Liver (tissue), 9 donors: Measurements from ENCODE around the gene NAV2. TPM values are rescaled to one million over a fixed set of nuclear protein-coding genes. Genes with fewer than 3 reads are reported as not detected.
"Not testable (repeated sequence)": the region's sequence is repeated elsewhere in the genome, so short reads cannot be mapped to it uniquely, and the experiment has no call there.

Experiments used
- DNase-seq: peaks from one replicate; pipeline ENCODE4 v3.0.0-alpha.2; 2017; ENCODE audit warnings: low spot score
- H3K27ac ChIP-seq, 2 donors: one replicate each; pipeline ENCODE4 v1.7.0; 2013; ENCODE audit warnings: inconsistent platforms in 2 of 2, low read length in 2 of 2, control low read depth in 1 of 2, low read depth in 1 of 2, mild to moderate bottlenecking in 1 of 2
- H3K27me3 ChIP-seq, 4 donors: one replicate each; pipeline versions ENCODE4 v1.6.1 to v1.7.0; 2013; ENCODE audit warnings: low read length in 3 of 4, inconsistent platforms in 1 of 4, mild to moderate bottlenecking in 1 of 4, moderate library complexity in 1 of 4; ENCODE audit not compliant: control insufficient read depth in 4 of 4, insufficient read depth in 4 of 4
- H3K36me3 ChIP-seq, 4 donors: one replicate each; pipeline versions ENCODE4 v1.6.1 to v1.7.0; 2013; ENCODE audit warnings: low read length in 3 of 4, mild to moderate bottlenecking in 3 of 4, low read depth in 1 of 4, moderate library complexity in 1 of 4; ENCODE audit not compliant: control insufficient read depth in 4 of 4, insufficient read depth in 3 of 4
- H3K4me1 ChIP-seq, 4 donors: one replicate each; pipeline versions ENCODE4 v1.6.1 to v1.7.0; 2013; ENCODE audit warnings: low read length in 3 of 4, mild to moderate bottlenecking in 3 of 4, moderate library complexity in 1 of 4; ENCODE audit not compliant: control insufficient read depth in 4 of 4, insufficient read depth in 4 of 4
- H3K4me3 ChIP-seq, 3 donors: one replicate each; pipeline versions ENCODE4 v1.6.1 to v1.7.0; 2013; ENCODE audit warnings: low read length in 3 of 3, control low read depth in 1 of 3, low read depth in 1 of 3, mild to moderate bottlenecking in 1 of 3
- H3K9ac ChIP-seq, 2 donors: one replicate each; pipeline ENCODE4 v1.7.0; 2013; ENCODE audit warnings: low read length in 2 of 2, mild to moderate bottlenecking in 2 of 2, moderate library complexity in 2 of 2, control low read depth in 1 of 2, low read depth in 1 of 2
- H3K9me3 ChIP-seq, 4 donors: one replicate each; pipeline versions ENCODE4 v1.6.1 to v1.7.0; 2013; ENCODE audit warnings: low read length in 3 of 4; ENCODE audit not compliant: control insufficient read depth in 4 of 4
- EGR1 ChIP-seq, 2 donors: IDR thresholded peaks; 2 replicates each; pipeline ENCODE4 v1.6.1; 2016 to 2018; ENCODE audit warnings: antibody characterized with exemption in 2 of 2, low read depth in 2 of 2
- GABPA ChIP-seq, 2 donors: IDR thresholded peaks in 1 of 2; conservative IDR thresholded peaks in 1 of 2; 2 replicates each; pipeline ENCODE4 v1.6.1; 2016; ENCODE audit warnings: antibody characterized with exemption in 2 of 2, mild to moderate bottlenecking in 1 of 2, moderate library complexity in 1 of 2
- HNF4A ChIP-seq, 2 donors: conservative IDR thresholded peaks; 2 replicates each; pipeline ENCODE4 v1.6.1; 2016; ENCODE audit warnings: antibody characterized with exemption in 2 of 2, mild to moderate bottlenecking in 2 of 2
- HNF4G ChIP-seq: IDR thresholded peaks from 2 replicates; pipeline ENCODE4 v1.6.1; 2016; ENCODE audit warnings: antibody characterized with exemption
- JUND ChIP-seq, 2 donors: IDR thresholded peaks; 2 replicates each; pipeline ENCODE4 v1.6.1; 2016; ENCODE audit warnings: antibody characterized with exemption in 2 of 2
- NR2F2 ChIP-seq: IDR thresholded peaks from 2 replicates; pipeline ENCODE4 v1.6.1; 2016; ENCODE audit warnings: antibody characterized with exemption
- RAD21 ChIP-seq, 2 donors: IDR thresholded peaks; 2 replicates each; pipeline ENCODE4 v1.6.1; 2016; ENCODE audit warnings: antibody characterized with exemption in 2 of 2, mild to moderate bottlenecking in 2 of 2
- RXRA ChIP-seq, 2 donors: IDR thresholded peaks; 2 replicates each; pipeline ENCODE4 v1.6.1; 2017 to 2018; ENCODE audit warnings: antibody characterized with exemption in 2 of 2, mild to moderate bottlenecking in 1 of 2
- SP1 ChIP-seq: IDR thresholded peaks from 2 replicates; pipeline ENCODE4 v1.6.1; 2018; ENCODE audit warnings: antibody characterized with exemption, mild to moderate bottlenecking
- TAF1 ChIP-seq: conservative IDR thresholded peaks from 2 replicates; pipeline ENCODE4 v1.6.1; 2016; ENCODE audit warnings: antibody characterized with exemption, mild to moderate bottlenecking
- YY1 ChIP-seq: IDR thresholded peaks from 2 replicates; pipeline ENCODE4 v1.6.1; 2016; ENCODE audit warnings: antibody characterized with exemption, mild to moderate bottlenecking
- ZBTB33 ChIP-seq: IDR thresholded peaks from 2 replicates; pipeline ENCODE4 v1.6.1; 2016; ENCODE audit warnings: antibody characterized with exemption
- WGBS: extraction: QIAGEN DNeasy Blood & Tissue Kit; methylation state at CpG from one replicate; pipeline ENCODE4 v1.1.7; 2013; 5-methylcytosine and 5-hydroxymethylcytosine counted together
- polyA plus RNA-seq, 2 donors: library from polyadenylated mRNA; stranded (reverse) in 1 of 2; unstranded in 1 of 2; fragments of 200-250 nt in 1 of 2; fragments of >200 nt in 1 of 2; fragmentation: Nextera tagmentation in 1 of 2; extraction: Ambion mirVana in 1 of 2; gene quantifications; one replicate each; pipeline versions ENCODE4 v1.2.1 to v1.2.3, GENCODE V29; 2013 to 2015
- total RNA-seq, 2 donors: library from RNA; depleted of rRNA; stranded (reverse); fragments of >200 nt; gene quantifications; one replicate each; pipeline ENCODE4 v1.2.3, GENCODE V29; 2014
- TF ChIP-seq, protein P1 (sequence below): IDR thresholded peaks from 2 replicates; pipeline ENCODE4 v1.6.1; 2016; ENCODE audit warnings: antibody characterized with exemption
- TF ChIP-seq, protein P2 (sequence below): IDR thresholded peaks from 2 replicates; pipeline ENCODE4 v1.6.1; 2016; ENCODE audit warnings: antibody characterized with exemption, mild to moderate bottlenecking
- TF ChIP-seq, protein P3 (sequence below): IDR thresholded peaks from 2 replicates; pipeline ENCODE4 v1.6.1; 2016; ENCODE audit warnings: antibody characterized with exemption
- donor health status: healthy.
- donor health status: healthy.
- donor health status: healthy.
- donor health status: healthy.
- donor health status: healthy.

The NAV2 gene
- total and polyA plus RNA-seq, 4 donors: 6.3 to 20.5 (median 11.6) TPM

DNA sequence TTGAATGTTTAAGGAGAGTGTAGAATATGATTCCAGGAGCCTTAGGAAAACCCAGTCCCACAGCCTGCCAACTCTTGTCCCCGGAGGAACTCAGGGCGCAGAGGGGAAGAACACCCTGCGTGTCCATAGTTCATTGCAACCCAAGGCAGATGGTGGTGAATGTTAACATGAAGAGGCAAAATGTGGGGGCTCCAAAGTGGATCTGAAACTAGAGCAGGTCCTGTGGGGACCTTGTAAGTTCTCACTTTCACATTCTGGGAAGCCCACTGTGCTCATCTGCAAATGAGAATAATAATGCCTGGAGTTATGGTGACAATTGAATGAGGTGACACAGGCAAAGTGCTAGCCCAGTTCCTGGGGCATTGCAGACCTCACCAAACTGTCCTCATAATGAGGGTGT, 246.6 kb downstream of the NAV2 start:
- Histone ChIP-seq H3K4me1 (peaks cover 3 to 18% (median 14%) of the 10 kb centered on the region in 4 donors), H3K9ac (no peak overlapping the region), H3K4me3 (no peak overlapping the region), H3K27ac (no peak overlapping the region), H3K9me3 (no peaks in the 10 kb centered on the region), H3K36me3 (peaks cover 0 to 7% (median 1%) of the 10 kb centered on the region in 4 donors), H3K27me3 (no peaks in the 10 kb centered on the region)
- WGBS: 99% methylated on average over 3 of the region's 3 CpGs
- TF ChIP-seq, protein P1, sequence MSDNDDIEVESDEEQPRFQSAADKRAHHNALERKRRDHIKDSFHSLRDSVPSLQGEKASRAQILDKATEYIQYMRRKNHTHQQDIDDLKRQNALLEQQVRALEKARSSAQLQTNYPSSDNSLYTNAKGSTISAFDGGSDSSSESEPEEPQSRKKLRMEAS: no peak
- TF ChIP-seq ZBTB33: no peak
- no peak for TF ChIP-seq RAD21 (IDR thresholded peaks at IDR 0.05)
- TF ChIP-seq JUND (IDR thresholded peaks at IDR 0.05): no peak
- no peak for TF ChIP-seq HNF4G
- TF ChIP-seq EGR1 (IDR thresholded peaks at IDR 0.05; ENCODE audit: low read depth in 2 of 2): no peak
- TF ChIP-seq SP1: no peak
- no peak for TF ChIP-seq YY1
- TF ChIP-seq, protein P2, sequence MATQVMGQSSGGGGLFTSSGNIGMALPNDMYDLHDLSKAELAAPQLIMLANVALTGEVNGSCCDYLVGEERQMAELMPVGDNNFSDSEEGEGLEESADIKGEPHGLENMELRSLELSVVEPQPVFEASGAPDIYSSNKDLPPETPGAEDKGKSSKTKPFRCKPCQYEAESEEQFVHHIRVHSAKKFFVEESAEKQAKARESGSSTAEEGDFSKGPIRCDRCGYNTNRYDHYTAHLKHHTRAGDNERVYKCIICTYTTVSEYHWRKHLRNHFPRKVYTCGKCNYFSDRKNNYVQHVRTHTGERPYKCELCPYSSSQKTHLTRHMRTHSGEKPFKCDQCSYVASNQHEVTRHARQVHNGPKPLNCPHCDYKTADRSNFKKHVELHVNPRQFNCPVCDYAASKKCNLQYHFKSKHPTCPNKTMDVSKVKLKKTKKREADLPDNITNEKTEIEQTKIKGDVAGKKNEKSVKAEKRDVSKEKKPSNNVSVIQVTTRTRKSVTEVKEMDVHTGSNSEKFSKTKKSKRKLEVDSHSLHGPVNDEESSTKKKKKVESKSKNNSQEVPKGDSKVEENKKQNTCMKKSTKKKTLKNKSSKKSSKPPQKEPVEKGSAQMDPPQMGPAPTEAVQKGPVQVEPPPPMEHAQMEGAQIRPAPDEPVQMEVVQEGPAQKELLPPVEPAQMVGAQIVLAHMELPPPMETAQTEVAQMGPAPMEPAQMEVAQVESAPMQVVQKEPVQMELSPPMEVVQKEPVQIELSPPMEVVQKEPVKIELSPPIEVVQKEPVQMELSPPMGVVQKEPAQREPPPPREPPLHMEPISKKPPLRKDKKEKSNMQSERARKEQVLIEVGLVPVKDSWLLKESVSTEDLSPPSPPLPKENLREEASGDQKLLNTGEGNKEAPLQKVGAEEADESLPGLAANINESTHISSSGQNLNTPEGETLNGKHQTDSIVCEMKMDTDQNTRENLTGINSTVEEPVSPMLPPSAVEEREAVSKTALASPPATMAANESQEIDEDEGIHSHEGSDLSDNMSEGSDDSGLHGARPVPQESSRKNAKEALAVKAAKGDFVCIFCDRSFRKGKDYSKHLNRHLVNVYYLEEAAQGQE: no peak
- TF ChIP-seq RXRA (IDR thresholded peaks at IDR 0.05): no peak
- TF ChIP-seq GABPA (IDR thresholded peaks at IDR 0.05 in 1 of 2, conservative IDR thresholded peaks at IDR 0.05 in 1 of 2): no peak
- no peak for TF ChIP-seq NR2F2
- no peak for DNase-seq

- H3K27ac ChIP-seq: no peak overlapping the region
- no peak overlapping the region for H3K9ac ChIP-seq
- no peaks in the 10 kb centered on the region for H3K9me3 ChIP-seq
- H3K4me1 ChIP-seq: peaks cover 3 to 14% (median 10%) of the 10 kb centered on the region in 4 donors
- no peaks in the 10 kb centered on the region for H3K27me3 ChIP-seq
- H3K36me3 ChIP-seq: peaks cover 0 to 7% (median 1%) of the 10 kb centered on the region in 4 donors
- 96% methylated on average over 10 of the region's 10 CpGs for WGBS
- no peak for DNase-seq
- TF ChIP-seq RAD21 (IDR thresholded peaks at IDR 0.05) (no peak), TAF1 (no peak), SP1 (no peak), ZBTB33 (no peak), NR2F2 (no peak), YY1 (no peak), EGR1 (IDR thresholded peaks at IDR 0.05; ENCODE audit: low read depth in 2 of 2) (no peak), HNF4A (conservative IDR thresholded peaks at IDR 0.05) (no peak)
- TF ChIP-seq, protein P2: no peak
- TF ChIP-seq, protein P3, sequence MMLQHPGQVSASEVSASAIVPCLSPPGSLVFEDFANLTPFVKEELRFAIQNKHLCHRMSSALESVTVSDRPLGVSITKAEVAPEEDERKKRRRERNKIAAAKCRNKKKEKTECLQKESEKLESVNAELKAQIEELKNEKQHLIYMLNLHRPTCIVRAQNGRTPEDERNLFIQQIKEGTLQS: no peak
- TF ChIP-seq, protein P1: no peak
- H3K4me3 ChIP-seq: no peak overlapping the region
Observed at GRCh38 chr11:19959648-19960059, 247.0 kb downstream of the NAV2 start.

DNA sequence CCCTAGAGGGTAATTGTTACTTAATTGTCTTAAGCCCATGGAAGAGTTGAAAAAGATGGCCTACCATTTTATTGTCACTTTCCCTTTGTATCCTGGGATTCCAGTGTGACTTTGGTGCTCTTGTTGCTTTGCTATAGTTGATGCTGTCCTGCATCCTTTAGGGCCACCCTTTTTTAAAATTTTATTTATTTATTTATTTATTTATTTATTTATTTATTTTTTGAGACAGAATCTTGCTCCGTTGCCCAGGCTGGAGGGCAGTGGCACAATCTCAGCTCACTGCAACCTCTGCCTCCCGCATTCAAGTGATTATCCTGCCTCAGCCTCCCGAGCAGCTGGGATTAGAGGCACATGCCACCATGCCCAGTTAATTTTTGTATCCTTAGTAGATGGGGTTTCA, 247.8 kb downstream of the NAV2 start:
- H3K36me3 ChIP-seq, H3K9me3 ChIP-seq, H3K4me1 ChIP-seq, DNase-seq, H3K27ac ChIP-seq, H3K4me3 ChIP-seq, H3K9ac ChIP-seq, H3K27me3 ChIP-seq: not testable (repeated sequence)
- 97% methylated on average over 3 of the region's 3 CpGs for WGBS
